A549 (cell line): ENCODE results near the gene PRKCZ. TPM values are rescaled to one million over a fixed set of nuclear protein-coding genes. Genes with fewer than 3 reads are reported as not detected.
"Not testable (repeated sequence)": the region's sequence is repeated elsewhere in the genome, so short reads cannot be mapped to it uniquely, and the experiment has no call there.

Experiments
- ATAC-seq, 2 experiments: fragments of 200-7000 bp in 1 of 2; fragments of >200 bp in 1 of 2; cut with Nextera tagmentation in 1 of 2; cut with Tn5 transposase in 1 of 2; 3 replicates each; pipeline versions ENCODE4 v1.8.0 to v1.9.1; 2018 to 2020; ENCODE audit warnings: mild to moderate bottlenecking in 1 of 2, moderate library complexity in 1 of 2
- CTCF ChIA-PET: fragments of 300-600 bp; sonication (Branson Sonifier 250); formaldehyde crosslinking; extraction: SDS; loops from one replicate; lab custom pipeline; 2021; ENCODE audit warnings: antibody characterized with exemption, inconsistent platforms; lab: Yijun Ruan, JAX
- POLR2A ChIA-PET: fragments of 350-600 bp; formaldehyde crosslinking; extraction: SDS; loops from one replicate; lab custom pipeline; 2021; ENCODE audit warnings: antibody characterized with exemption, inconsistent platforms; lab: Yijun Ruan, JAX
- DNase-seq, 2 experiments: peaks; one replicate each; pipeline versions ENCODE4 v3.0.0 to v3.0.0-alpha.2; 2011 to 2016; ENCODE audit warnings: low read depth in 1 of 2, low spot score in 1 of 2
- FAIRE-seq: peaks from 2 replicates; lab custom pipeline; 2011; peaks lifted over from hg19 to GRCh38; lab: Jason Lieb, UNC
- H3K27ac ChIP-seq, 2 experiments: fragments of >200 bp; sonication (Bioruptor Twin); formaldehyde crosslinking; 3 replicates each; pipeline ENCODE4 v1.5.1; 2016 to 2017
- H3K4me1 ChIP-seq: fragments of >200 bp; sonication (Bioruptor Twin); formaldehyde crosslinking; 3 replicates; pipeline ENCODE4 v1.6.1; 2016
- H3K4me2 ChIP-seq: fragments of >200 bp; sonication (Bioruptor Twin); formaldehyde crosslinking; 3 replicates; pipeline ENCODE4 v1.6.1; 2016
- H3K4me3 ChIP-seq: fragments of >200 bp; sonication (Bioruptor Twin); formaldehyde crosslinking; 3 replicates; pipeline ENCODE4 v1.5.1; 2016
- H3K9me3 ChIP-seq: fragments of >200 bp; sonication (Bioruptor Twin); formaldehyde crosslinking; 3 replicates; pipeline ENCODE4 v1.6.1; 2016
- BCL3 ChIP-seq: fragments of >200 bp; sonication (Bioruptor Twin); formaldehyde crosslinking; IDR thresholded peaks from 3 replicates; pipeline ENCODE4 v1.6.1; 2016
- CBX8 ChIP-seq: fragments of 200-600 bp; sonication (generic); IDR thresholded peaks from 2 replicates; pipeline ENCODE4 v1.6.1; 2016
- CEBPB ChIP-seq, 2 experiments: fragments of >200 bp in 1 of 2; sonication (Bioruptor Twin) in 1 of 2; formaldehyde crosslinking in 1 of 2; IDR thresholded peaks; 2 replicates each; pipeline ENCODE4 v1.6.1; 2012 to 2016
- CHD4 ChIP-seq: fragments of 200-600 bp; sonication (generic); IDR thresholded peaks from 2 replicates; pipeline ENCODE4 v1.6.1; 2016; ENCODE audit warnings: antibody characterized with exemption, mild to moderate bottlenecking, borderline replicate concordance
- FOXS1 ChIP-seq: fragments of 250-450 bp; sonication (Bioruptor Pico); IDR thresholded peaks from 2 replicates; pipeline ENCODE4 v1.5.0; 2020; ENCODE audit warnings: mild to moderate bottlenecking, moderate library complexity
- HES2 ChIP-seq: fragments of >200 bp; sonication (Bioruptor Twin); formaldehyde crosslinking; IDR thresholded peaks from 2 replicates; pipeline ENCODE4 v1.6.1; 2016
- HMGXB4 ChIP-seq: fragments of 250-450 bp; sonication (Bioruptor Pico); IDR thresholded peaks from 2 replicates; pipeline ENCODE4 v1.5.0; 2021; ENCODE audit warnings: mild to moderate bottlenecking, moderate library complexity, borderline replicate concordance
- HOXA7 ChIP-seq: fragments of 250-450 bp; sonication (Bioruptor Pico); IDR thresholded peaks from 2 replicates; pipeline ENCODE4 v1.5.0; 2020; ENCODE audit warnings: mild to moderate bottlenecking, moderate library complexity
- HOXB5 ChIP-seq: fragments of 250-450 bp; sonication (Bioruptor Pico); IDR thresholded peaks from 2 replicates; pipeline ENCODE4 v1.5.0; 2020; ENCODE audit warnings: mild to moderate bottlenecking, moderate library complexity
- JUNB ChIP-seq: fragments of >200 bp; sonication (Bioruptor Twin); formaldehyde crosslinking; IDR thresholded peaks from 2 replicates; pipeline ENCODE4 v1.6.1; 2016
- KDM1A ChIP-seq: fragments of 200-600 bp; sonication (generic); IDR thresholded peaks from 2 replicates; pipeline ENCODE4 v1.6.1; 2016; ENCODE audit warnings: low read depth, mild to moderate bottlenecking
- KDM5A ChIP-seq: fragments of 200-600 bp; sonication (generic); IDR thresholded peaks from 2 replicates; pipeline ENCODE4 v1.6.1; 2016; ENCODE audit warnings: antibody characterized with exemption, mild to moderate bottlenecking
- MAFK ChIP-seq: fragments of 450-650 bp; IDR thresholded peaks from 2 replicates; pipeline ENCODE4 v1.6.1; 2014; ENCODE audit not compliant: partially characterized antibody
- NPAS2 ChIP-seq: fragments of 250-450 bp; sonication (Bioruptor Pico); IDR thresholded peaks from 2 replicates; pipeline ENCODE4 v1.8.0; 2022; ENCODE audit warnings: mild to moderate bottlenecking, moderate library complexity, borderline replicate concordance
- RARB ChIP-seq: fragments of 250-450 bp; sonication (Bioruptor Pico); IDR thresholded peaks from 2 replicates; pipeline ENCODE4 v1.8.0; 2021; ENCODE audit warnings: mild to moderate bottlenecking, moderate library complexity
- RCOR1 ChIP-seq: fragments of 150-350 bp; IDR thresholded peaks from 2 replicates; pipeline ENCODE4 v1.6.1; 2014; ENCODE audit warnings: antibody characterized with exemption, low read length, low read depth
- REST ChIP-seq: fragments of 200-600 bp; sonication (generic); IDR thresholded peaks from 2 replicates; pipeline ENCODE4 v1.6.1; 2016; ENCODE audit warnings: antibody characterized with exemption, mild to moderate bottlenecking, moderate library complexity
- SREBF2 ChIP-seq: fragments of 450-650 bp; IDR thresholded peaks from 2 replicates; pipeline ENCODE4 v1.6.1; 2014; ENCODE audit warnings: mild to moderate bottlenecking, moderate library complexity
- ZNF302 ChIP-seq: fragments of 250-450 bp; sonication (Bioruptor Pico); IDR thresholded peaks from 2 replicates; pipeline ENCODE4 v1.9.0; 2021; ENCODE audit warnings: inconsistent platforms, mild to moderate bottlenecking, moderate library complexity
- WGBS: methylation state at CpG from one replicate; pipeline ENCODE4 v1.1.6; 2017; ENCODE audit errors: missing lambda C conversion rate; 5-methylcytosine and 5-hydroxymethylcytosine counted together
- polyA plus RNA-seq, 4 experiments: library from polyadenylated mRNA; depleted of rRNA in 3 of 4; stranded (reverse); fragments of >200 nt; fragmentation: RNase III in 1 of 4; extraction: RNeasy Plus Mini Kit Qiagen cat#74134 plus additional on column Dnase treatment in 1 of 4; gene quantifications; 2 replicates in 3 of 4; 3 replicates in 1 of 4; pipeline ENCODE4 v1.2.3, GENCODE V29; 2011 to 2017

PRKCZ gene
- polyA plus RNA-seq, 2 of the 4 experiments (the other 2 are of a cell fraction) = 9.5 to 9.8 TPM

GRCh38 chr1:2146836-2147517 is 96.8 kb downstream of the PRKCZ start:
- ATAC-seq (no peak), DNase-seq (no peak), FAIRE-seq (no peak)
- Histone ChIP-seq H3K4me2 (no peak overlapping the region), H3K4me1 (no peaks in the 10 kb centered on the region), H3K9me3 (no peaks in the 10 kb centered on the region), H3K4me3 (no peak overlapping the region), H3K27ac (no peak overlapping the region)
- TF ChIP-seq MAFK (no peak), HOXA7 (CRISPR knock-in tag) (no peak), ZNF302 (CRISPR knock-in tag) (no peak), KDM1A (no peak), HES2 (no peak), NPAS2 (no peak), RARB (no peak), HOXB5 (CRISPR knock-in tag) (no peak), RCOR1 (no peak), JUNB (no peak)
- POLR2A ChIA-PET = no interaction called here
- WGBS = 92% methylated on average over 11 of the region's 11 CpGs
- CTCF ChIA-PET = no interaction called here

GRCh38 chr1:2147869-2148268 is 97.7 kb downstream of the PRKCZ start:
- H3K4me3 ChIP-seq, H3K27ac ChIP-seq, CTCF ChIA-PET, POLR2A ChIA-PET, FAIRE-seq, DNase-seq, H3K4me2 ChIP-seq, H3K4me1 ChIP-seq, ATAC-seq, H3K9me3 ChIP-seq: not testable (repeated sequence)
- WGBS = 96% methylated on average over 5 of the region's 5 CpGs

- POLR2A ChIA-PET = no interaction called here
- ATAC-seq (no peak), FAIRE-seq (no peak), DNase-seq (no peak)
- Histone ChIP-seq H3K4me2 (no peak overlapping the region), H3K4me3 (no peak overlapping the region), H3K4me1 (no peaks in the 10 kb centered on the region), H3K27ac (no peak overlapping the region), H3K9me3 (no peaks in the 10 kb centered on the region)
- no peak for TF ChIP-seq SREBF2
- TF ChIP-seq FOXS1 = no peak
- TF ChIP-seq HOXB5 (CRISPR knock-in tag) = no peak
- TF ChIP-seq BCL3 = no peak
- TF ChIP-seq CHD4 = no peak
- no peak for TF ChIP-seq CEBPB (IDR thresholded peaks at IDR 0.05)
- no peak for TF ChIP-seq CBX8
- TF ChIP-seq REST = no peak
- no peak for TF ChIP-seq KDM5A
- TF ChIP-seq ZNF302 (CRISPR knock-in tag) = no peak
- TF ChIP-seq HMGXB4 (CRISPR knock-in tag) = no peak
- TF ChIP-seq MAFK = no peak
- no peak for TF ChIP-seq RARB
- CTCF ChIA-PET = interaction anchor here (0.6 to 4.4 kb wide), 3 partner anchors 9 to 26 kb away, joined by 3 to 21 read pairs (median 3); no protein-coding TSS in a partner anchor
- 89% methylated on average over 14 of the region's 14 CpGs for WGBS
Observed at GRCh38 chr1:2148691-2149090, 98.5 kb downstream of the PRKCZ start.
